Posterior vena cava (tissue), 2 donors: ENCODE measurements around the gene PDE3A. TPM values are rescaled to one million over a fixed set of nuclear protein-coding genes. Genes with fewer than 3 reads are reported as not detected.
"Not testable (repeated sequence)": the region's sequence is repeated elsewhere in the genome, so short reads cannot be mapped to it uniquely, and the experiment has no call there.

Experiments used
- DNase-seq: peaks from one replicate; pipeline ENCODE4 v3.0.0-alpha.2; 2020; ENCODE audit warnings: low spot score
- intact Hi-C, 2 donors: fragments of 100-400 bp; cut with DNase I; formaldehyde crosslinking; loops; one replicate each; pipeline versions ENCODE4 v1.14.1 to v1.14.2; 2022 to 2023
- total RNA-seq, 2 donors: library from RNA; stranded (reverse); fragmentation: NEBNext Ultra II Directional; extraction: Animal tissue kit (Norgen Biotek cat#: 25700); gene quantifications; one replicate each; pipeline ENCODE4 v1.2.1, GENCODE V29; 2021
- donor health status: DM: yes; HTN: yes; CAD: no.
- donor health status: DM: yes; HTN: yes; CAD: no.

Gene PDE3A
- total RNA-seq, 2 donors from 2014 or later = 52.8 to 59.4 TPM

GRCh38 chr12:20370866-20371519, 2.7 kb downstream of the PDE3A start:
- intact Hi-C loops = no loop called here
- no peak for DNase-seq

- intact Hi-C loops = no loop called here
- DNase-seq = no peak
Observed at GRCh38 chr12:20372326-20373096, 4.2 kb downstream of the PDE3A start.

- no peak for DNase-seq
- intact Hi-C loops = no loop called here
Observed at GRCh38 chr12:20374795-20375194, 6.5 kb downstream of the PDE3A start.

GRCh38 chr12:20375560-20375959, 7.2 kb downstream of the PDE3A start:
- no peak for DNase-seq
- intact Hi-C loops = no loop called here

- intact Hi-C loops = no loop called here
- DNase-seq = no peak
Observed at GRCh38 chr12:20376984-20377383, 8.6 kb downstream of the PDE3A start.

- intact Hi-C loops = no loop called here
- no peak for DNase-seq
Observed at GRCh38 chr12:20377750-20378149, 9.4 kb downstream of the PDE3A start.

GRCh38 chr12:20382117-20382516, 13.8 kb downstream of the PDE3A start:
- intact Hi-C loops = no loop called here
- no peak for DNase-seq

- intact Hi-C loops = no loop called here
- DNase-seq = no peak
Observed at GRCh38 chr12:20383612-20384011, 15.3 kb downstream of the PDE3A start.

GRCh38 chr12:20384836-20385235, 16.5 kb downstream of the PDE3A start:
- intact Hi-C loops, DNase-seq: not testable (repeated sequence)

GRCh38 chr12:20390846-20391245, 22.5 kb downstream of the PDE3A start:
- intact Hi-C loops = no loop called here
- no peak for DNase-seq

- DNase-seq = no peak
- intact Hi-C loops = no loop called here
Observed at GRCh38 chr12:20392339-20392738, 24.0 kb downstream of the PDE3A start.

- no peak for DNase-seq
- intact Hi-C loops = no loop called here
Observed at GRCh38 chr12:20393707-20394106, 25.4 kb downstream of the PDE3A start.

- intact Hi-C loops = no loop called here
- DNase-seq = no peak
Observed at GRCh38 chr12:20395791-20396550, 27.6 kb downstream of the PDE3A start.

- DNase-seq = no peak
- intact Hi-C loops = no loop called here
Observed at GRCh38 chr12:20398686-20399085, 30.3 kb downstream of the PDE3A start.

GRCh38 chr12:20400003-20400402, 31.7 kb downstream of the PDE3A start:
- intact Hi-C loops = no loop called here
- DNase-seq = no peak

- intact Hi-C loops = no loop called here
- DNase-seq = no peak
Observed at GRCh38 chr12:20403230-20403629, 34.9 kb downstream of the PDE3A start.

GRCh38 chr12:20404576-20405346, 36.4 kb downstream of the PDE3A start:
- no peak for DNase-seq
- intact Hi-C loops = no loop called here

- intact Hi-C loops = no loop called here
- DNase-seq = no peak
Observed at GRCh38 chr12:20409607-20410377, 41.5 kb downstream of the PDE3A start.

GRCh38 chr12:20410734-20411133, 42.4 kb downstream of the PDE3A start:
- intact Hi-C loops = no loop called here
- DNase-seq = no peak
